ENCODE results near the gene NEURL1. TPM values are rescaled to one million over a fixed set of nuclear protein-coding genes. Genes with fewer than 3 reads are reported as not detected.

The NEURL1 gene
- total RNA-seq, 1 donor from 2014 or later = 2.5 TPM

DNA sequence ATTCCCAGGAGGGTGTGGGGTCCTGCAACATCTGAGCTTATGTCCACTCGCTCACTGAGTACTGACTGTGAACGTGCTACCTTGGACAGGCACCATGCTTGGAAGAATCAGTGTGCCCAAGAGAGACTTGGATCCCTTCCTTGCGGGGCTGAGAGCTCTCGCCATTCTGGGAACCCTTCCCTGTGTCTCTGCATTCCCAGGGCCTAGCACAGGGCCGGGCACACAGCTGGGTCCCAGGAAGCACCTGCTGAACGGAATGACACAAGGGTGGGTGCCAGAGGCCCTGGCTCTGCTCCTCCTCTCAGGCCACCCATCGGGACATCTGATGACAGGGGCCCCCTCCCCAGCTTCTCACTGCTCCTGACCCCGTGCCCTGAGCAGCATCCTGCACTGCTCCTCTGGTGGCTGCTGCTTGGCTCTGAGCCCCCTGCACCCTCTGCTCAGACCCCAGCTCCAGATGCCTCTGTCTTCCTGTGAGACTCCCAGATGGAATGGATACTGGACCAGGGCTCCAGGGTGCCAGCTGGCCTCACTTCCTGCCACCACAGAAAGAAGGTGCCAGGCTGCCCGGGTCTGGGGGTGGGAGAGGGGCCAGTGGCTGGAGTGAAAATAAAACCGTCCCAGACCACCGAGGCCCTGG, 129.6 kb downstream of the NEURL1 start:
- TF ChIP-seq, protein P1, sequence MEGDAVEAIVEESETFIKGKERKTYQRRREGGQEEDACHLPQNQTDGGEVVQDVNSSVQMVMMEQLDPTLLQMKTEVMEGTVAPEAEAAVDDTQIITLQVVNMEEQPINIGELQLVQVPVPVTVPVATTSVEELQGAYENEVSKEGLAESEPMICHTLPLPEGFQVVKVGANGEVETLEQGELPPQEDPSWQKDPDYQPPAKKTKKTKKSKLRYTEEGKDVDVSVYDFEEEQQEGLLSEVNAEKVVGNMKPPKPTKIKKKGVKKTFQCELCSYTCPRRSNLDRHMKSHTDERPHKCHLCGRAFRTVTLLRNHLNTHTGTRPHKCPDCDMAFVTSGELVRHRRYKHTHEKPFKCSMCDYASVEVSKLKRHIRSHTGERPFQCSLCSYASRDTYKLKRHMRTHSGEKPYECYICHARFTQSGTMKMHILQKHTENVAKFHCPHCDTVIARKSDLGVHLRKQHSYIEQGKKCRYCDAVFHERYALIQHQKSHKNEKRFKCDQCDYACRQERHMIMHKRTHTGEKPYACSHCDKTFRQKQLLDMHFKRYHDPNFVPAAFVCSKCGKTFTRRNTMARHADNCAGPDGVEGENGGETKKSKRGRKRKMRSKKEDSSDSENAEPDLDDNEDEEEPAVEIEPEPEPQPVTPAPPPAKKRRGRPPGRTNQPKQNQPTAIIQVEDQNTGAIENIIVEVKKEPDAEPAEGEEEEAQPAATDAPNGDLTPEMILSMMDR (IDR thresholded peaks at IDR 0.05) = no peak
- no peak for DNase-seq (ENCODE audit: extremely low spot score, unreplicated experiment)
- Mint-ChIP-seq H3K9me3 (ENCODE audit: unreplicated experiment) (no peaks in the 10 kb centered on the region), H3K36me3 (ENCODE audit: unreplicated experiment) (peaks cover 26% of the 10 kb centered on the region), H3K27ac (ENCODE audit: unreplicated experiment) (no peak overlapping the region), H3K4me3 (ENCODE audit: unreplicated experiment) (no peak overlapping the region), H3K4me1 (ENCODE audit: unreplicated experiment) (no peaks in the 10 kb centered on the region), H3K27me3 (ENCODE audit: unreplicated experiment) (no peaks in the 10 kb centered on the region)

DNA sequence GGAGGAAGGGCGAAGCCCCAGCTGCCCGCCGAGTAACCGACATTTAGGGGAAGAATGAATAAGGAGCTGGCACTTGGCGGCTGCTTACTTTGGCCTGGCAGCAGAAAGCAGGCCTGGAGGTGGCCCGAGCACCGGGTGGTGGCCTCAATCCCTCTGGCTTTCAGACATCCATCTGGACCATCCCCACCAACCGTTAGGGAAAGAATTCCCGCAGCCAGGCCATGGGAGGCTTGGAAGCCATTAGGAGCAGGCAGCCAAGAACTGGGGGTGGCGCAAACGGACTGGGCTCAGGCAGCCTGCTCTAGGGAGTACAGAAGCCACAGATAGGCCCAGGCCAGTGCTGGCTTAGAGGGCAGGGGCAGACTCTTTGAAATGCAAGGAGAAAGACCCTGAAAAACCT, 132.7 kb downstream of the NEURL1 start:
- no peaks in the 10 kb centered on the region for H3K9me3 Mint-ChIP-seq (ENCODE audit: unreplicated experiment)
- H3K4me1 Mint-ChIP-seq (ENCODE audit: unreplicated experiment) = peaks cover 2% of the 10 kb centered on the region
- H3K27ac Mint-ChIP-seq (ENCODE audit: unreplicated experiment) = no peak overlapping the region
- TF ChIP-seq, protein P1 (IDR thresholded peaks at IDR 0.05) = no peak
- peaks cover 24% of the 10 kb centered on the region for H3K36me3 Mint-ChIP-seq (ENCODE audit: unreplicated experiment)
- H3K27me3 Mint-ChIP-seq (ENCODE audit: unreplicated experiment) = no peaks in the 10 kb centered on the region
- no peak for DNase-seq (ENCODE audit: extremely low spot score, unreplicated experiment)
- no peak overlapping the region for H3K4me3 Mint-ChIP-seq (ENCODE audit: unreplicated experiment)

DNA sequence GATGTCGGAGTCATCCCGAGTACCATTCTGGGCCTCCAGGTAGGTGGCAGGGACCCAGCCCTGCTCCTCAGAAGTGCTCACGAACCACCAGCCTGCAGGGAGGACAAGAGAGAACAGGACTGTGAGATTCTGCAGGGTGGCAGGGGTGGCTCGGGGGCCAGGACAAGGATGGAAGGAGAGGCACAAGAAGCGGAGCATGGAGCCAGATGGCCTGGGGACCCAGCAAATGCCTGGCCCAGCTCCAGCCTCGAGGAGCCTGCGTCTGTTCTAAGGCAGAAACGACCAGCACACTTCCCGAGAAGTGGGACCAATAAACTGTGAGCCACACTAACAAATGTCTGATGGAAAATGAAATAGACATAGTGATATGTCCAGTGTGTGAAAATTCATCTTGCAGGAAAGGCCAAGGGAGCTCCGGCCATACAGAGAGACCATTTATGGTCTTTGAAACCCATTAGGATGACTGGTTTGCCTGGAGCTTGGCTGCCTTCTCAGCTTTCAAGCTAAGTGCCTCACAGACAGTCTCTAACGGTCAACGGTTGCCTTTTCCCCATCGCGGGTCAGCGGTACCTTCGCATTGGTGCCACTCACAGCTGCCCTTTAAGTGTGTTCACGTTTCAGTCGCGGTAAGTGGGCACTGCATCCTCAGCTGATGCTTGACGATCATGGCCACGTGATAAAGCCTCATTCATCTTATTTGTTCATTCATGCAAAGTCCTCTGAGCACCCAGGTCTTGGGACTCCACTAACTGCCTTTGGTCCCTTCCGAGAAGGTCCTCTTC, 133.8 kb downstream of the NEURL1 start:
- no peaks in the 10 kb centered on the region for H3K27me3 Mint-ChIP-seq (ENCODE audit: unreplicated experiment)
- no peak for DNase-seq (ENCODE audit: extremely low spot score, unreplicated experiment)
- H3K4me3 Mint-ChIP-seq (ENCODE audit: unreplicated experiment) = no peak overlapping the region
- no peak overlapping the region for H3K27ac Mint-ChIP-seq (ENCODE audit: unreplicated experiment)
- peaks cover 2% of the 10 kb centered on the region for H3K4me1 Mint-ChIP-seq (ENCODE audit: unreplicated experiment)
- H3K36me3 Mint-ChIP-seq (ENCODE audit: unreplicated experiment) = peaks cover 26% of the 10 kb centered on the region
- no peaks in the 10 kb centered on the region for H3K9me3 Mint-ChIP-seq (ENCODE audit: unreplicated experiment)
- TF ChIP-seq, protein P1 (IDR thresholded peaks at IDR 0.05) = no peak

DNA sequence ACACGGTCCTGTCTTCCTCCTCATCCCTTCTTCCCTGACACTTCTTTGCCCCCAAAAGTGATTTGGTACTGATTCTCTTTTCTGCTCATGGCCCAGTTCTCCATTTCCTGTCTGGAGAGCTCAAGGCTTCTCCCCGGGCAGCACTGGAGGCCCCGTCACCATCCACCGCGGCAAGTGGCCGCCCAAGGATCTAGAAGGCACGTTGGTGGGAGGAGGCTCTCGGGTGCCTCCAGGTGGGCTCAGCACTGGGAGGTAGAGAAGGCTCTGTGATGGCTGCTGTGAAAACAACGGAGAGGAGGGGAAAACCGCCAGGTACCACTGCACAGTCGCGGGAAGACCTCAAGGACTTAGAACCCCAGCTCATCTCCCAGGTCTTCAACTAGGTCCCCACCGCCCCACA, 134.4 kb downstream of the NEURL1 start:
- Mint-ChIP-seq H3K9me3 (ENCODE audit: unreplicated experiment) (no peaks in the 10 kb centered on the region), H3K4me3 (ENCODE audit: unreplicated experiment) (no peak overlapping the region), H3K27me3 (ENCODE audit: unreplicated experiment) (no peaks in the 10 kb centered on the region), H3K27ac (ENCODE audit: unreplicated experiment) (no peak overlapping the region), H3K4me1 (ENCODE audit: unreplicated experiment) (peaks cover 3% of the 10 kb centered on the region), H3K36me3 (ENCODE audit: unreplicated experiment) (peaks cover 26% of the 10 kb centered on the region)
- TF ChIP-seq, protein P1 (IDR thresholded peaks at IDR 0.05) = no peak
- no peak for DNase-seq (ENCODE audit: extremely low spot score, unreplicated experiment)

DNA sequence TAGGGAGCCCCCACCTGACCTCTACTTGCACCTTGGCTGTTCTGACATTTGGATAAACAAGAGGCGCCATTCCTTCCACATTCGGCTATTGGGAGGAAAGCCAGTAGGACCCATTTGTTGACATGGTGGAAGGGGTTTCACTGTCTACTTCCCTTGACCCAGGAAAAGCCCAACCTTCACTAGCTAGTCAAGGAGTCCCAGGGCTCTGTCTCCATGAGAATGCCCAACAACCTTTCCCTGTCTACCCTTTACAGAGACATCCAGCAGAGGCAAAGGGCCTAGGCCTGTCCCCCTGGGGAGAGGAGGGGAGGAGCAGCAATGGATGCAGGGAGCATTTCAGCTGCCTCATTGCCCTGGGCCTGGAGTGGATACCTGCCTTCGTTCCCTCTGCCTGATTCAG, 136.1 kb downstream of the NEURL1 start:
- H3K27me3 Mint-ChIP-seq (ENCODE audit: unreplicated experiment) = no peaks in the 10 kb centered on the region
- no peaks in the 10 kb centered on the region for H3K9me3 Mint-ChIP-seq (ENCODE audit: unreplicated experiment)
- H3K4me3 Mint-ChIP-seq (ENCODE audit: unreplicated experiment) = no peak overlapping the region
- H3K36me3 Mint-ChIP-seq (ENCODE audit: unreplicated experiment) = peaks cover 22% of the 10 kb centered on the region
- no peak for DNase-seq (ENCODE audit: extremely low spot score, unreplicated experiment)
- TF ChIP-seq, protein P1 (IDR thresholded peaks at IDR 0.05) = no peak
- H3K27ac Mint-ChIP-seq (ENCODE audit: unreplicated experiment) = no peak overlapping the region
- H3K4me1 Mint-ChIP-seq (ENCODE audit: unreplicated experiment) = peaks cover 4% of the 10 kb centered on the region

Data from osteocyte (in vitro differentiated cells).